OCI-LY7 (cell line): ENCODE data around the gene AMELY. TPM values are rescaled to one million over a fixed set of nuclear protein-coding genes. Genes with fewer than 3 reads are reported as not detected.
"Not testable (repeated sequence)": the region's sequence is repeated elsewhere in the genome, so short reads cannot be mapped to it uniquely, and the experiment has no call there.

Experiments
- BruUV-seq: library from RNA; stranded (reverse); fragments of 400-500 nt; replicated peaks from 2 replicates; lab custom pipeline; 2021; lab: Mats Ljungman, UMichigan
- CTCF ChIA-PET: fragments of 300-600 bp; sonication (Branson Sonifier 250); formaldehyde crosslinking; loops from one replicate; lab custom pipeline; 2022; ENCODE audit warnings: antibody characterized with exemption; ENCODE audit not compliant: unreplicated experiment; lab: Charles Lee
- POLR2A ChIA-PET: fragments of 300-600 bp; sonication (Branson Sonifier 250); formaldehyde crosslinking; loops from one replicate; lab custom pipeline; 2022; ENCODE audit warnings: antibody characterized with exemption; lab: Charles Lee
- DNase-seq: peaks from one replicate; pipeline ENCODE4 v3.0.0-alpha.2; 2015; ENCODE audit warnings: low spot score
- H2AFZ ChIP-seq: fragments of 200-600 bp; sonication (generic), shearing (Covaris generic); 2 replicates; pipeline ENCODE4 v1.6.1; 2014; ENCODE audit warnings: mild to moderate bottlenecking, antibody characterized with exemption, low read length, moderate library complexity
- H3K27ac ChIP-seq: fragments of 200-600 bp; sonication (generic); 2 replicates; pipeline ENCODE4 v1.5.1; 2014; ENCODE audit warnings: mixed run types, low read depth, mild to moderate bottlenecking, moderate library complexity, low read length, inconsistent platforms; ENCODE audit not compliant: poor library complexity, severe bottlenecking
- H3K36me3 ChIP-seq: fragments of 200-600 bp; sonication (generic); 2 replicates; pipeline ENCODE4 v1.6.1; 2014; ENCODE audit warnings: mild to moderate bottlenecking, antibody characterized with exemption, low read length, moderate library complexity, mixed read lengths; ENCODE audit not compliant: insufficient read depth
- H3K4me1 ChIP-seq: fragments of 200-600 bp; sonication (generic); 2 replicates; pipeline ENCODE4 v1.5.1; 2014; ENCODE audit warnings: mild to moderate bottlenecking, low read length; ENCODE audit not compliant: insufficient read depth, poor library complexity, severe bottlenecking
- H3K4me2 ChIP-seq: fragments of 200-600 bp; sonication (generic); 2 replicates; pipeline ENCODE4 v1.6.1; 2014; ENCODE audit warnings: mild to moderate bottlenecking, low read length
- H3K4me3 ChIP-seq: fragments of 200-600 bp; sonication (generic); 2 replicates; pipeline ENCODE4 v1.5.1; 2014; ENCODE audit warnings: mild to moderate bottlenecking, low read depth, low read length; ENCODE audit not compliant: poor library complexity, severe bottlenecking
- H3K79me2 ChIP-seq: fragments of 200-600 bp; sonication (generic); 2 replicates; pipeline ENCODE4 v1.6.1; 2016; ENCODE audit warnings: low read depth, mild to moderate bottlenecking, low read length, moderate library complexity, mixed read lengths; ENCODE audit not compliant: insufficient read depth
- H3K9me2 ChIP-seq: fragments of 200-600 bp; sonication (generic); 2 replicates; pipeline ENCODE4 v1.6.1; 2016; ENCODE audit warnings: mild to moderate bottlenecking, low read length, mixed read lengths; ENCODE audit not compliant: insufficient read depth
- H3K9me3 ChIP-seq: fragments of 200-600 bp; sonication (generic); 2 replicates; pipeline ENCODE4 v1.6.1; 2014; ENCODE audit warnings: mild to moderate bottlenecking, mixed run types, low read length, mixed read lengths
- H4K20me1 ChIP-seq: fragments of 200-600 bp; sonication (generic); 2 replicates; pipeline ENCODE4 v1.6.1; 2014; ENCODE audit warnings: mild to moderate bottlenecking, antibody characterized with exemption, low read length, moderate library complexity, mixed read lengths; ENCODE audit not compliant: insufficient read depth
- EZH2phosphoT487 ChIP-seq: fragments of 200-600 bp; sonication (generic); IDR thresholded peaks from 2 replicates; pipeline ENCODE4 v1.6.1; 2018; ENCODE audit warnings: low read depth, borderline replicate concordance, mild to moderate bottlenecking, mixed run types, antibody characterized with exemption, low read length, moderate library complexity, mixed read lengths
- intact Hi-C: fragments of 100-400 bp; cut with micrococcal nuclease; formaldehyde crosslinking; loops from one replicate; pipeline ENCODE4 v1.10.0; 2022; ENCODE audit not compliant: unreplicated experiment
- total RNA-seq, 2 experiments: library from RNA; depleted of rRNA in 1 of 2; stranded (reverse); fragments of >200 nt in 1 of 2; shearing (Covaris generic) in 1 of 2; gene quantifications; 2 replicates each; pipeline ENCODE4 v1.2.3, GENCODE V29; 2014 to 2022
- TF ChIP-seq, protein P1 (sequence below): fragments of 200-600 bp; sonication (generic); conservative IDR thresholded peaks from 2 replicates; pipeline ENCODE4 v1.5.1; 2014; ENCODE audit warnings: mild to moderate bottlenecking, antibody characterized with exemption, low read length, moderate library complexity, mixed read lengths

The AMELY gene
- total RNA-seq, 2 experiments from 2014 or later, result not detected

DNA sequence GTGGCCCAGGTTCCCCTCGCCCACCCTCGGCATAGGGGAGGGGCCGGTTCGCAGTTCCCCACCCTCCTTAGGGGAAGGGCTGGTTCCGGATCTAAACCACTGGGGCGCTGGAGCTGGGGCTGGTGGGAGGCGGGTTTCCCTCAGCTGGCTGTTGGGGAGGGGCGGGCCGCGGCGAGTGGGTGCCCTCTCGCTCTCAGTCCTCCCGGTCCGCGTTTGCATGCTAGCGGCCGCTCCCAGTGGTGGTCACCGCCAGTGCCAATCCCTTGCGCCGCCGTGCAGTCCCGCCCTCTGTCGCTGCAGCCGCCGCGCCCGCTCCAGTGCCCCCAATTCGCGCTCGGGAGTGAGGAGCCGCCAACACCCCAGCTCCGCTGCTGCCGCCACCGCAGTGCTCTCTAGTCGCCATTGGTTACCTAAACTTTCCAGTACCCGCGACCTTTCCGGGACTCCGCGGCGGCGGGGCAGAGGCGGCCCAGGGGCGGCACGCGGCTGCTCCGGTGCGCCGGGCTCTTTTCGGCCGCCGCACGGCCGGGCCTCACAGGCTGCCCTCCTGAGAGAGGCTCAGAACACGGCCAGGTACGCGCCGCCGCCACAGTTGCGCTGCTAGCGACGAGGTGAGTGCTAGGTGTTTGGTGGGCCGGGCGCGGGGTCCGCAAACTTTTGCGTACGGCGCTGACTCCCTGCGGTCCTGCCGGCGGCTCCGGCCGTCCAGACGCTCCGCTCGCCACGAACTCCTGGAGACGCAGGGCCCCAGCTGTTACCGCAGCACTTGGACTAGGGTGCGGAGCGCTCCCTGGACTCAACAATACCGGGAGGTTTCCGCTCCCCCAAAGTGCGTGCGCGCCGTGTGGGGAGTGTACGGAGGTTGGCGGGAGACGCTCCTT lies 940 bp downstream of the AMELY start, which contains the start of gene TBL1Y:
Gene TBL1Y (plus strand): TSS at position 326 of the 881 bp plus-strand sequence. CDS start 114,388 bp downstream, outside the sequence.
- Histone ChIP-seq H3K9me2 (no peaks in the 10 kb centered on the region), H3K9me3 (no peaks in the 10 kb centered on the region), H3K27ac (peak within 1 kb of the TSS; percentile 88), H3K4me1 (peaks cover 30% of the 10 kb centered on the region), H3K79me2 (0 out of 2 replicates have a peak, but pooled peaks cover 6% of the 10 kb centered on the region), H3K4me3 (peak within 1 kb of the TSS; percentile 90), H4K20me1 (no peaks in the 10 kb centered on the region), H3K36me3 (peaks cover 19% of the 10 kb centered on the region), H3K4me2 (peak within 1 kb of the TSS; percentile 89), H2AFZ (peak within 1 kb of the TSS; percentile 91; the same call in 1 of the 2 replicates)
- DNase-seq, result peak; percentile 75
- intact Hi-C loops, result loop anchor here (1.0 kb wide), 1 partner anchor 19 kb away; no protein-coding TSS in a partner anchor
- CTCF ChIA-PET, result interaction anchor here (0.6 kb wide), 1 partner anchor 362 kb away, joined by 4 read pairs; no protein-coding TSS in a partner anchor
- no TSS peak for BruUV-seq
- TF ChIP-seq EZH2phosphoT487, result no peak
- TF ChIP-seq, protein P1, sequence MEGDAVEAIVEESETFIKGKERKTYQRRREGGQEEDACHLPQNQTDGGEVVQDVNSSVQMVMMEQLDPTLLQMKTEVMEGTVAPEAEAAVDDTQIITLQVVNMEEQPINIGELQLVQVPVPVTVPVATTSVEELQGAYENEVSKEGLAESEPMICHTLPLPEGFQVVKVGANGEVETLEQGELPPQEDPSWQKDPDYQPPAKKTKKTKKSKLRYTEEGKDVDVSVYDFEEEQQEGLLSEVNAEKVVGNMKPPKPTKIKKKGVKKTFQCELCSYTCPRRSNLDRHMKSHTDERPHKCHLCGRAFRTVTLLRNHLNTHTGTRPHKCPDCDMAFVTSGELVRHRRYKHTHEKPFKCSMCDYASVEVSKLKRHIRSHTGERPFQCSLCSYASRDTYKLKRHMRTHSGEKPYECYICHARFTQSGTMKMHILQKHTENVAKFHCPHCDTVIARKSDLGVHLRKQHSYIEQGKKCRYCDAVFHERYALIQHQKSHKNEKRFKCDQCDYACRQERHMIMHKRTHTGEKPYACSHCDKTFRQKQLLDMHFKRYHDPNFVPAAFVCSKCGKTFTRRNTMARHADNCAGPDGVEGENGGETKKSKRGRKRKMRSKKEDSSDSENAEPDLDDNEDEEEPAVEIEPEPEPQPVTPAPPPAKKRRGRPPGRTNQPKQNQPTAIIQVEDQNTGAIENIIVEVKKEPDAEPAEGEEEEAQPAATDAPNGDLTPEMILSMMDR, result no peak
- POLR2A ChIA-PET, result interaction anchor here (0.6 to 3.7 kb wide), 10 partner anchors 9 to 1599 kb away, joined by 3 to 18 read pairs (median 4); no protein-coding TSS in a partner anchor

DNA sequence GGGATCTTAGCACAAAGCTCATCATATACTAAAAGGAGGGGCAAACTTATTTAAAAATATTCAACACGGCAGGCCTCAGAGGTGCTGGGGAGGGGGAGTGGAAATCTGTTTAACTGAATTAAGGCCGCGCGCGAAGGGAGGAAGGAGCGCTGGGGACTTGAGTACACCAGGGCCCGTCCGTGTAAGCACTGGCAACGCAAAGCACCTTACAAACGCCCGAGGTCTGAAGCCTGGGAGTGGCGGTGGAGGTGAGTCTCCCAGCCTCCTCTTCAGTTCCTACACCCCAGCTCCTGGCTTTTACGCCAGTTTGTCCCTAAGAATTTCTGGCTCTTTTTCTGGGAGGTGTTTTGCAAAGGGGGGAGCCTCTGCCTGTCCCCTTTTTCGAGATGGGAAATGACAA lies 1.7 kb downstream of the AMELY start:
- Histone ChIP-seq H3K9me3 (no peaks in the 10 kb centered on the region), H3K4me3 (peak overlapping the region; percentile 90), H2AFZ (peak overlapping the region; percentile 91; the same call in 1 of the 2 replicates), H3K27ac (peak overlapping the region; percentile 88), H3K36me3 (peaks cover 13% of the 10 kb centered on the region; the same call in 1 of the 2 replicates), H3K4me1 (peaks cover 30% of the 10 kb centered on the region), H3K79me2 (0 out of 2 replicates have a peak, but pooled peaks cover 6% of the 10 kb centered on the region), H3K9me2 (no peaks in the 10 kb centered on the region), H4K20me1 (no peaks in the 10 kb centered on the region), H3K4me2 (peak overlapping the region; percentile 89)
- ChIA-PET POLR2A (interaction anchor here (0.6 to 3.7 kb wide), 10 partner anchors 9 to 1600 kb away, joined by 3 to 18 read pairs (median 4); no protein-coding TSS in a partner anchor), CTCF (interaction anchor here (0.6 kb wide), 1 partner anchor 362 kb away, joined by 4 read pairs; no protein-coding TSS in a partner anchor)
- BruUV-seq, result TSS peak; percentile 97
- TF ChIP-seq EZH2phosphoT487, result no peak
- peak; percentile 71 for DNase-seq
- intact Hi-C loops, result loop anchor here (1.0 kb wide), 1 partner anchor 19 kb away; no protein-coding TSS in a partner anchor

- H3K79me2 ChIP-seq, result 0 out of 2 replicates have a peak, but pooled peaks cover 6% of the 10 kb centered on the region
- no peaks in the 10 kb centered on the region for H3K9me3 ChIP-seq
- H3K4me2 ChIP-seq, result peak overlapping the region; percentile 89
- no peak for TF ChIP-seq EZH2phosphoT487
- TF ChIP-seq, protein P1, result no peak
- DNase-seq, result peak; percentile 88
- peaks cover 9% of the 10 kb centered on the region; the same call in 1 of the 2 replicates for H3K36me3 ChIP-seq
- intact Hi-C loops, result no loop called here
- H4K20me1 ChIP-seq, result no peaks in the 10 kb centered on the region
- H3K27ac ChIP-seq, result peak overlapping the region; percentile 88
- no peaks in the 10 kb centered on the region for H3K9me2 ChIP-seq
- peaks cover 30% of the 10 kb centered on the region for H3K4me1 ChIP-seq
- CTCF ChIA-PET, result no interaction called here
- peak overlapping the region; percentile 90 for H3K4me3 ChIP-seq
- BruUV-seq, result no TSS peak
- H2AFZ ChIP-seq, result peak overlapping the region; percentile 91
- POLR2A ChIA-PET, result interaction anchor here (0.6 to 3.7 kb wide), 9 partner anchors 10 to 128 kb away, joined by 3 to 18 read pairs (median 4); no protein-coding TSS in a partner anchor
Observed at GRCh38 chrY:6909118-6909521, 2.4 kb downstream of the AMELY start.

- H4K20me1 ChIP-seq, H3K36me3 ChIP-seq, DNase-seq, BruUV-seq, H3K79me2 ChIP-seq, H3K4me3 ChIP-seq, H3K9me3 ChIP-seq, H3K9me2 ChIP-seq, intact Hi-C loops: not testable (repeated sequence)
- POLR2A ChIA-PET, result interaction anchor here (0.6 to 3.7 kb wide), 9 partner anchors 8 to 153 kb away, joined by 3 to 18 read pairs (median 6); no protein-coding TSS in a partner anchor
- H3K27ac ChIP-seq, result peak overlapping the region; percentile 88
- H2AFZ ChIP-seq, result peak overlapping the region; percentile 91
- H3K4me2 ChIP-seq, result peak overlapping the region; percentile 89
- H3K4me1 ChIP-seq, result peaks cover 30% of the 10 kb centered on the region
- CTCF ChIA-PET, result interaction anchor here (0.6 kb wide), 1 partner anchor 15 kb away, joined by 3 read pairs; no protein-coding TSS in a partner anchor
Observed at GRCh38 chrY:6908021-6908420, 3.5 kb downstream of the AMELY start.
